HG03108 (cell line): ENCODE measurements around the gene TAF4.

Source experiments
- ATAC-seq: cut with Tn5 transposase; IDR thresholded peaks from one replicate; pipeline ENCODE4 v1.9.1; 2021; ENCODE audit warnings: moderate library complexity; ENCODE audit not compliant: unreplicated experiment

Gene TAF4

DNA sequence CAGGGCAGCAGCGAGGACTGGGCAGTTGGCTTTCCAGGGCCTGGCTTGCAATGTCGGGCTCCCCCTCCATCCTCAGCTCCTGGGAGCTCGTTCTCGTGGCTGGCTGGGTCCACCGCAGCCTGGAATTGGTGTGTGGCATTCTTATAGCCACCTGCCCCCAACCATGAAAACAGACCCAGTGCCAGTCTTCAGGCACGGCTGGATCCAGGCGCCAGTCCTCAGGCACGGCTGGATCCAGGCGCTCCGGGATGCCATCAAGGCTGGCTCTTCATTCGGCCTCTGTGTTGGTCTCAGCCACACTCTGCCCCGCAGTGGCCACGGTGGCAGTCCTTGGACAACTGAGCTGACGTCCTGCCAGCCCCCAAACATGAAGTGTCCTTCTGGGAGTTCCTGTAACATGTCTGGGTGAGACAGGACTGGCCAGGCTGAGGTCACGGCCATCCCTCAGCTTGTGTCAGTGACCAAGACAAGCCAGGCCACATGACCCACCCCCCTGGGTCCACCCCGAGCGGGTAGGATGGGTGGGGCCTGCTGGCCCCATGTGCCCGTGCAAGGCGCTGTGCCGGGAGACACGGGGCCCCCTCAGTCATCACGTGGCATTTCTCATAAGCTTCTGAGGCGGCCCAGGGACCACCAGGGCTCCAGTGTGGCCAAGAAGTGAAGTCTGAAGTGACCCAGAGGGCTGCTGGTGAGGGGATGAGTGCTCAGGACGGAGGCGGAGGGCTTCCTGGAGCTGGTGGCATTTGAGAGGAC is 99.0 kb downstream of the TAF4 start:
- no peak for ATAC-seq

DNA sequence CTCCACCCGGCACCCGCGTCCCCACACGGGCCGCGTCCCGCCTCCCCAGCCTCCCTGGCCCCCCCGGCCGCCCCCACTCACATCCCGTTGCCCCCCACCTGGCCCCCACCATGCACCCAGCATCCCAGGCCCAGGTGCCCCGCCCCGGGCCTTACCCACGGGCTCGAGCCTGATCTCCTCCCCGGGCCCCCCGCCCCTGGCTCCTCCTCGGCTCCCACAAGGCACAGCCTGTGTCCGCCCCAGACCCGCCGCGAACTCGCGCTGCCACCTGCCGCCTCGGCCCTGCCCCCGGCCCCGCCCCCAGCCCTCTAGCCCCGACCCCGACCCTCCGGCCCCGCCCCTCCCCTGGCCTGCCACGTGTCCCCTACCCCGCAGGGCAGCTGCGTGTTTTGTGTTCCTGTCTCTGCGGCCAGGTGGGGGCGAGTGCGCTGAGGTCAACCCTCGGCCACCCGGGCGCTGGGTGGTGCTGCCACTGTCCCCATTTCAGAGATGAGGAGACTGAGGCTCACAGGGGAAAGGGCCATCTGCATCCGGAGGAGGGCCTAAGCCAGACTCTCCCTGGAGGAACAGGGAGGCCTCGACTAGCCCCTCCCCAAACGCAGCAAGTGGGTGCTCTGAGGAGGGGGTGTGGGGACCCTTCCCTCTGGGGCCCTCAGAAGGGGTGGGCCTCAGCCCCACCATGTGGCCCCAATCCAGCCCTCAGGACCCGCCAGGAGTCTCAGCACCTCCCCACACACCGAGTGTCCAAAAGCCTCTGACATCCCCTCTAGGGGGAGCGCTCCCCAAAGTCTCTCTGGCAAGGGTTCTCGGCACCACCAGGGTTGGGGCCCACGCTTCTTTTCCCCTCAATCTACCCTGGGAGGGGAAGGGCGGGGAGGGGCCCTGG is 99.8 kb downstream of the TAF4 start:
- no peak for ATAC-seq

DNA sequence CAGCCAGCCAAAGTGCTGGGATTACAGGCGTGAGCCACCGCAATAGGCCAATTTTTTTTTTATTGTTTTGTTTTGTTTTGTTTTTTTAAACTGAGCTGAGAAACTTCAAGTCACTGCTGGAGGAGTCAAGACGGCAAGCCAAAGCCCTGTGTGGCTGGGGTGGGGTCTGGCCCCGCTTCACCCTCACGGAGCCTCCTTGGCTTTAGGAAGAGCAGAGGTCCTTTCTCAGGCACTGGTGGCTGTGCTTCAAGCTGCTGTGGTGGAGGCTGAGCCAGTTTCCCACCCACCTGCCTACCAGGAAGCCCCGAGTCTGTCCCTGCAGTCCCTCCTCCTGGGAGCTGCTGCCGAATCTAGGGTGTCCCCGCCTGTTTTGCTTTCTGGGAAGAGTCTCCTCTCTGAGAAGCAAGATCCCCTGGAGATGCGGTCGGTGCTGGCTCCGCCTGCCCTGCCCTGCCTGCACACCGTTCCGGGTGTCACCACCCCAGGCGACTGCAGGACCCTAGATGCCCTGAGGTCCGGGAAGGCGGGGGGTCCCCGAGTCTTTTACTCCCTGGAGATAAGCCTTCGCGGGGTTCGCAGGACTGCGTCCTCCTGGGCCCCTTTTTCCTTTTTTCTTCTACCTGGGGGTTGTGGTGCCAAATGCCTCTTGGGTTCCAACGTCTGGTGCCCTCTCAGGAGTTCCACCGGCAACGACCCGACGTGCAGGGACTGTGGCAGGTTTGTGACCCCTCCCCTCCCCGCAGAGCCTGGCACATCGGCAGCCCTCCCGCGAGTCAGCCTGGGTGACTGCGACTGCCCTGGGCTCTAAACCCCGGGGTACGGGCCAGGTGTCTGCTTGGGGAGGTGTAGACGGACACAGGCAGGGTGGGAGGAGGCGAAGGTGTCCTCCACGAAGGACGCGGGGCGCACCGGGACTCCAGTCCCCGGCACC is 100.7 kb downstream of the TAF4 start:
- ATAC-seq = no peak

DNA sequence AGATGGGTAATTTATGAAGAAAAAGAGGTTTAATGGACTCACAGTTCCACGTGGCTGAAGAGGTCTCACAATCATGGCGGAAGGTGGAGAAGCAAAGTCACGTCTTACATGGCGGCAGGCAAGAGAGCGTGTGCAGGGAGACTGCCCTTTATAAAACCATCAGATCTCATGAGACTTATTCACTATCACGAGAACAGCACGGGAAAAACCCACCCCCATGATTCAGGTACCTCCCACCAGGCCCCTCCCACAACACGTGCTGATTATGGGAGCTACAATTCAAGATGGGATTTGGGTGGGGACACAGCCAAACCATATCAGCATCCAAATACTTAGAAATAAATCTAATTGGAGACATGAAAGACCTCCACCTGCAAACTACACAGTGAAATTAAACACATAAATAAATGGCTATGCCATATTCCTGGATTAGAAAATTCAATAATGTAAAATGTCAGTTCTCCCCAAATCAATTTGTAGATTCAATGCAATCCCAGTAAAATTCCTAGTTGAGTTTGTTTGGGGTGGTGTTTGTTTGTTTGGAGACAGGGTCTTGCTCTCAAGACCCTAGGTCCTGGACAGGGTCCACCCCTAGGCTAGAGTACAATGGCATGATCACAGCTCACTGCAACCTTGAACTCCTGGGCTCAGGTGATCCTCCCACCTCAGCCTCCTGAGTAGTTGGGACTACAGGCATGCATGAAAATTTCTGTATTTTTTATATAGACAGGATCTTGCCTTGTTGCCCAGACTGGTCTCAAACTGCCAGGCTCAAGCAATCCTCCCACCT is 101.6 kb downstream of the TAF4 start:
- no peak for ATAC-seq

DNA sequence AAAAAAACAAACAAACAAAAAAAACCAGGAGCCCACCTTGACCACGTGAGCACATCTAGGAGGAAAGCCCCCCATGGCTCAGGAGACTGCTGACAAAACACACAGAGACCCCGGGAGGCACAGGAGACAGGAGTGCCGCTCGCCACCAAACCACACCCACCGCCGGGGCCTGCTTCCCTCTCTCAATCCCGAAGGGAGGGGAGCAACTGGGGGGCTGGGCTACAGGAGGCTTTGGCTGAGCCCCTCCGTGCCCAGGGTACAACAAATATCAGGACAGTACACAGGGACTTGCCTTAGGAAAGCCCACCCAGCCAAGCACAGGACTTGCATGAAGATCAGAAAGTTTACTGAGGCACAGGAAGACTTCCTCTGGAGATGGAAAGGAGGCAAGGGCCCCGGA is 102.5 kb downstream of the TAF4 start:
- ATAC-seq = no peak

DNA sequence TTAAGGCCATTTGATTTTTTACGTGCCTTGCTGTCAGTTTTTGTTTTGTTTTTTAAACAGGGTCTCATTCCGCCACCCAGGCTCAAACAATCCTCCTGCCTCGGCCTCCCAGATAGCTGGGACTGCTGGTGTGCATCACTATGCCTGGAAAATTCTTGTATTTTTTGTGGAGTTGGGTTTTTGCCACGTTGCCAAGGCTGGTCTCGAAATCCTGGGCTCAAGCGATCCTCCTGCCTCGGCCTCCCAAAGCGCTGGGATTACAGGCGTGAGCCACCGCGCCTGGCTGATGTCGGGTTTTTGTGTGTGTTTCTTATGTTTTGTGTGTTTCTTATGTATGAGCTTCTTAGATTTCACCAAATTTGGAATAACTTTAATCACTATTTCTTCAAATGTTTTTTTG is 104.8 kb downstream of the TAF4 start:
- no peak for ATAC-seq

DNA sequence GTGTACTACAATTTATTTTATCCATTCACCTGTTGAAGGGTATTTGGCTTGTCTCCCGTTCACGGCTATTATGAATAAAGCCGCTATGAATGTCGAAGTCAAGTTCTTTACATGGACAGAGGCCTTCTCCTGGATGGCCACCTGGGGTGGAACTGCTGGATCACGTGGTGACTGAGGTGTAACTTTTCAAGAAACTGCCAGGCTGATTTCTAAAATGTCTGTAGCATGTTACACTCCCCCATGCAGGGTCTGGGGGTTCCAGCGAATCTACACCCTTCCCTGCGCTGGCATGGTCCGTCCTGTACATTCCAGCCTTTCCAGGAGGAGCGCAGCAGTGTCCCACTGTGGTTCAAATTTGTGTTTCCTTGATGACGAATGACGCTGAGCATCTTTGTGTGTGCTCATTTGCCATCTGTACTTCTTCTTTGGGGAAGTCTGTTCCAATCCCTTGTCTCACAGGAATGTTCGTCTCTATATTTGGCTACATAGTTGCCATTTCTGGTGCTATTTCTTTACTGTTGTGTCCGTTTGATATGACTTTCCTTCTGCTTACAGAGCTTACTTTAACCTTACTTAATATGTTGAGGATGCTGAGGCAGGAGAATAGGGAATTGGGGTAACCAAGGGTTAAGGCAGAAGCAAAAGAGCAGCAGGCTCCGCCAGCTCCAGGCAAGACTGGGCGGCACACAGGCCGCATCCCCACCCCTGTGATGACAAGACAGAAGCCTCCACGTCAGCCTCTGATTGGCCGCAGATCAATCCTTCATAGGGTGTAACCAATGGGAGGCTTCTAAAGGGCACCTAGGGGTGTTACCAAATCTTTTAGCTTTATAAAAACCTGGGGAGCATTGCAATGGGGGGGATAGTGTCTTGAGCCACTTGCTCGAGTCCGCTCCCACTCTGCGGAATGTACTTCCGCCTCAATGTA is 106.6 kb downstream of the TAF4 start:
- ATAC-seq = no peak

DNA sequence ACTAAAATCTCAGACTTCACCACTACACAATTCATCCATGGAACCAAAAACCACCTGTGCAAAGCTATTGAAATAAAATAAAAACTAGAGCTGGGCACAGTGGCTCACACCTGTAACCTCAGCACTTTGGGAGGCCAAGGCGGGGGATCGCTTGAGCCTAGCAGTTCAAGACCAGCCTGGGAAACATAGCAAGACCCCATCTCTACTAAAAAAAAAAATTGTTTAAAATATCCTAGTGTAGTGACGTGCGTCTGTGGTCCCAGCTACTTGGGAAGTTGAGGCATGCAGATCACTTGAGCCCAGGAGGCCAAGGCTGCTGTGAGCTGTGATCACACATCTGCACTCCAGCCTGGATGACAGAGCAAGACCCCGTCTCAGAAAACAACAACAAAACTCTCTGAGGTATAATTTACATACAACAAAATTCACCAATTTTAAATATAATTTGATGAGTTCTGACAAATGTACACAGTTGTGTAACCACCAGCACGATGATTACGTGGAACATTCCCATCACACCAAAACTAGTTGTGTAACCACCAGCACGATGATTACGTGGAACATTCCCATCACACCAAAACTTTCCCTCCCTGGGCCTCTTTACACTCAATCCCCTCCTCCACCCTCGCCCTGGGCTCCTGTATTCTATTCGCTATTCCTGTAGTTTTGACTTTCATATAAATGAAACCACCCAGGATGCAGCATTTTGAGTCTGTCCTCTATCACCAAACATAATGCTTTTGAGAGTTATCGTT is 107.5 kb downstream of the TAF4 start:
- no peak for ATAC-seq

DNA sequence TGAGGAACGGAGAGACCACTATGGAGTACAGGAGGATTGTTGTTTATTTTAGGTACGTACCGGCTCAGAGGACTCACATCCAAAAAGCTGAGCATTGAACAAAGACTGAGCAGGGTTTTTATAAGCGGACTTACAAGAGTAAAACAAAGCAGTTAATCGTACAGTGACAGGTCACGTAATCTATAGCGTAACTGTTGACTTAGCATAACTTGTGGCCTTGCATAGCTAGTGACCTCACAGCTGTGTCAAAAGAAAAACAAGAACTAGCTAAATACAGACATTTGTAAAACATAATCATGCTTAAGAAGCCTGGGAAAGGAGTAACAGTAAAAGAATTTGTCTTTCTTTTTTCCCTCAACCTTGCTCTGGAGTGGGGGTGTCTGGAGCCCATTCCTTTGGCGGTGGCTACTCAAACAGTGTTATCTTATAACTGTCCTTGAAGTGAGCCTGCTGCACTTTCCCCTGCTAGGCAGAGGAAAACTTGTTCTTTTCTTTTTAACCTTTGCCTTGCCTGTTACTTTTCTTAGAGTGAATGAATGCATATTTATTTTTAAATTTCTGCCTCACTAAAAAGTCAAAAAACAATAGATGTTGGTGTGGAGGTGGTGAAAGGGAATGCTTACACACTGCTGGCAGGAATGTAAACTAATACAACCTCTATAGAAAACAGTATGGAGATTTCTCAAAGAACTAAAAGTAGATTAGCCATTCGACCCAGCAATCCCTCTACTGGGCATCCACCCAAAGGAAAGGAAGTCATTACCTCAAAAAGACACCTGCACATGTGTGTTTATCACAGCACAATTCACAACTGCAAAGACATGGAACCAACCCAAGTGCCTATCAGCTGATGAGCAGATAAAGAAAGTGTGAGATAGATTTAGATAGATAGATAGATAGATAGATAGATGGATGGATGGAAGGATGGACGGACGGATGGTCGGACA is 109.0 kb downstream of the TAF4 start:
- no peak for ATAC-seq

DNA sequence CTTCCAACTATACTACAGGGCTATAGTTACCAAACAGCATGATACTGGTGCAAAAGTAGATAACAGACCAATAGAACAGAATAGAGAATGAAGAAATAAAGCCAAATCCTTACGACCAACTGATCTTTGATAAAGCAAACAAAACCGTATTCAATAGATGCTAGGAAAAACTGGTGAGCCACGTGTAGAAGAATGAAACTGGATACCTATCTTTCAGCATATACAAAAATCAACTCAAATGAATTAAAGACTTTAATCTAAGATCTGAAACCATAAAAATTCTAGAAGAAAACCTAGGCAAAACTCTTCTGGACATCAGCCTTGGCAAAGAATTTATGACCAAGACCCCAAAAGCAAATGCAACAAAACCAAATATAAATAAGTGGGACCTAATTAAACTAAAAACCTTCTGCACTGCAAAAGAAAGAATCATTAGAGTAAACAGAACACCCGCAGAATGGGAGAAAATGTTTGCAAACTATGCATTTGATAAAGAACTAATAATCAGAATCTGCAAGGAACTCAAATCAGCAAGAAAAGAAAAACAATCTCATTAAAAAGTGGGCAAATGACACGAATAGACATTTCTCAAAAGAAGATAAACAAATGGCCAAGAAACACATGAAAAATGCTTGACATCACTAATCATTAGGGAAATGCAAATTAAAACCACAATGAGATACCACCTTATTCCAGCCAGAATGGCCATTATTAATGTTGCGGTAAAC is 109.8 kb downstream of the TAF4 start:
- no peak for ATAC-seq

DNA sequence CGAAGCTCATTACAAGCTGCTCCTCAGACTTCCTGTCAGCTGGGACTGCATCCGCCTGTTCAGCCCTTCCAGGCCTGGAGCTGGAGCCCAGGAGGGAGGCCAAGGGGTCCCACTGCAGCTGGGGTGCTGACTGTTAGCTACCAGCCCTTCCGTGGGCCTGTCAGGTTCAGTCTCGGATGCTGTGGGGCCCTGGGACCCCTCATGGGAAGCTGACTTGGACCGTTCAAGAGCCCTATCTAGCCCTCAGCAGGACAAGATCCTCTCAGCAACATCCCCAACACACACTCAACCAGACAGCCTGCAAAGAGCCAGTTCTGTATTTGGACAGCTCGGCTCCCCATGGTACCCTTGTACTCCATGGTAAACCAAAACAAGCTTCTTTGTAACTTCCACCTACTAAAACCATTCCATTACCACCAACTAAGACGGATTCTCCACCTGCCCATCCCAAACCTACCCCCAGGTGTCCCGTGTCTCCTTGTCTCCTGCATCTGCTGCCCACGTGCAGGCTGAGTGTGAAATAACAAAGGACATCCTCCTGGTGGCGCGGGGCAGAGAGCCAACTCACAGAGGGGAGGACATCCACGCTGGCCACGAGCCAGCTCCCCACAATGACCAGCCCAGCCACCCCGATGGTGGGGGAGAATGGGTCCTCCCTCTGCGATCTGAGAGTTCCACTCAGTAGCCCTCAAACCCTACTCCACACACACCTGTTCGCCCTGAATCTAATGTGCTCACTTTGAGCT is 111.2 kb downstream of the TAF4 start:
- ATAC-seq = no peak

DNA sequence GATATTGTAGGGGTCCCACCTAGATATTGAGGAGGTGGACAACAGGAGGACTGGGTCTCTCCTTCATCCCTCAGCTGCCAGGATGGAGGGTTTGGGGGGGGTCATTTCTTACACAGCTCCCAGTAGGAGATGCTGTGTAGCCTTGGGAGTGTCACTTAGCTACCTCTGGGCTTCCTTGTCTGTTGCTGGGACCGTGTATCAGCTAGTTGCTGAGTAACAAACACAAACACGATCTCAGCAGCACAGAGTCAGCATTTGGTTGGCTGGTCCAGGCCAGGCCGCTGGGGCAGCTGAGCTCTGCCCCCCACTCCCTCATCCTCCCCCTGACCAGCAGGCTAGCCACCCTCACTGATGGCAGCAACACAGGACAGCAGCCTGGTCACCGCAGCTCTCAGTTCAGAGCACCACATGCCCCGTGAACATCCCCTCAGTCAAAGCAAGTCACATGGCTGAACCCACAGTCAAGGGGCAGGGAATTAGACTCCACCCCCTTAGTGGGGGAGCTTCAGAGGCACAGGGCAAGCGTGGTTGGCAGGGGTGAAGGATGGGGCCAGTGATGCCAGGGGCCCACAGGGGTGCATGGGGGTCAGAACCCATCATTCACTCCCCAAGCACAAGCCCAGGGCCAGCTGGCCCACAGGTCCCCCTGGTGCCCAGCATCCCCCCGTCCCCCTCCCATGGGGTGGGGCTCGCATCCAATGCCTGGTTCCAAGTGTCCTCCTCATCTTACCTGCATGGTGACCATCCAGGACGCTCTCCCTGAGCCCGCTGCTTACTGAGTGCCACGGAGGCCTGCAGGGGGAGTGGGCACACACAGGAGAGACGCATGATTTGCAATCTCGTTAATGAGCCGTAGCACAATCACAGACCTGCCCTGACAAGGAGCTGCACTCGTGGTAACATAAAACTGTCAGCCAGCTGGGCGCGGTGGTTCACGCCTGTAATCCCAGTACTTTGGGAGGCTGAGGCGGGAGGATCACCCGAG is 112.4 kb downstream of the TAF4 start:
- no peak for ATAC-seq

DNA sequence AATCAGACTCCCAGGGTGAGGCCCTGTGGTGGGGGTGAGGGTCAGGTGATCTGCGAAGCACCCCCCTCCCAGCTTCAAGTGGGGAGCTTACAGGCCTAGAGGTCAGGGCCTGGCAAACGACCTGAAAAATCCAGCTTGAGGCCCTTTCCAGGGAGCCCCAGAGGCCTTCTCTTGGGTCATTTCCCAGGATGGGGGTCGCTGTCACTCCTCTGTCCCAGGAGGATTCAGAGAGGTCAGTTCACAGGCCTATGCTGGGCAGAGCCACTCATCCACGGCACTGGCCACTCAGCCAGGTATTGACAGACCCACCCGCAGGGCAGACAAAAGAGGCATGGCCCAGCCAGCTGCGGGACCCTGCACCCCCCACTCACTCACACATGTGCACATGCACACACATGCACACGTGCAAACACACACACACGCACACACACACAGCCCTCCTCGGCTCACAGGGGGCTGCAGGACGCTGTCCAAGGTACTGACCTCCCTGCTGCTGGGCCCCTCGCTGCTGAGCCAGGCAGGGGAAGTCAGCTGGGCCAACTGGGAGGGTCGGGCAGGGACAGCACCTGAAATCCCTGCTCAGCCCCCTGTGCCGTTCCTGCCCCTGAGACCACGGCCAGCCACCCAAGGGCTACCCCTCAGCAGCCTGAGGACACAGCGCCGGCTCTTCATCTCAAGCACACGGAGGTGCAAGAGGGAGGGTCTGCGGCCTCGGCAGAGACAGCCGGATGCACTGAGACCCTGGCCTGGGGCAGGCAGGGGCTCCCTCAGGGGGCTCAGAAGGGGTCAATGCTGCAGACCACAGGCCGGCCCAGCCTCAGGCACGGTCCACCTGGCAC is 113.8 kb downstream of the TAF4 start:
- no peak for ATAC-seq

DNA sequence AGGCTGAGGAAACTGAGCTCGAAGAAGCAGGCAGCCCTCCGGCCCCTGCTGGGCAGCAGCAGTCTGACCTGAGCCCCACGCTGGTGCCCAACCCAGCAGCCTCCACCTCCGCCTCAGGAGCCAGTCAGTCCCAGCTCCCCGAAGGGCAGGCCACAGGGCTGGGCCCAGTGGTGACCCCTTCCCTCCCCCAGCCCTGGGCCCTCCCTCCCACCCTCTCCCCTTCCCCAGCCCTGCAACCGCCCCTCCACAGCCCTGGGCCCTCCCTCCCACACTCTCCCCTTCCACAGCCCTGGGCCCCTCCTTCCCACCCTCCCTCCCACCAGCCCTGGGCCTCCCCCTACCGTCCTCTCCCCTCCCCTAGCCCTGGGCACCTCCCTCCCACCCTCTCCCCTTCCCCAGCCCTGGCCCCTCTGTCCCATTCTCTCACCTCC is 115.0 kb downstream of the TAF4 start:
- ATAC-seq = no peak
